SK-N-MC (cell line): Measurements from ENCODE around the gene TP53AIP1.

Experiments
- EZH2 ChIP-seq: fragments of 200-600 bp; sonication (generic); IDR thresholded peaks from one replicate; pipeline ENCODE4 v1.6.1; 2017; ENCODE audit warnings: antibody characterized with exemption
- FOXP2 ChIP-seq: optimal IDR thresholded peaks from 2 replicates; pipeline ENCODE3; 2011; ENCODE audit warnings: mild to moderate bottlenecking, moderate library complexity; ENCODE audit not compliant: insufficient read depth; ENCODE audit errors: extremely low read length, control extremely low read depth
- POLR2AphosphoS5 ChIP-seq: IDR thresholded peaks from 2 replicates; pipeline ENCODE4 v1.6.1; 2012; ENCODE audit warnings: mild to moderate bottlenecking, low read depth, low read length, borderline replicate concordance

DNA sequence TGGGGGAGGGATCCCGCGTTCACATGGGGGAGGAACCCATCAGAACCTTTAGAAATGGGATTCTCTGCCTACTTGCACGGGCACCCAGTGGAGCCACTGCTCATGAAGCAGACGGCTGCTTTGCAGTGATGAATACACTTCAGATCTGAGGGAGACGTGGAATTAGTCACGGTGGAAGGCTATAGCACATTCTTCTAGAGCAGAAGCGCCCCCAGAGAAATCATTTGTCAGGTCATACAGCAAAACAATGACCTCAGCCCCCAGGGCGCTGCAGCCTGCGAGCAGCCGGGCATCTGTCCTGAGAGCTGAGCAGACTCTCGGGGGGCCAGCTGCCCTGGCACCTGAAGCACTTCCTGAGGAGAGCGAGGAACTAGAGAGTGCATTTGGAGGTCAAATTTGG is 12.7 kb downstream of the TP53AIP1 start:
- TF ChIP-seq EZH2 (no peak), POLR2AphosphoS5 (no peak), FOXP2 (no peak)
